ENCODE measurements around the gene OLIG2. TPM values are rescaled to one million over a fixed set of nuclear protein-coding genes. Genes with fewer than 3 reads are reported as not detected.

OLIG2 gene
- total and polyA plus RNA-seq, 2 of the 13 experiments (the other 11 are each of a cell fraction or from before 2014, with no cell fraction given): not detected

- no peaks in the 10 kb centered on the region for H3K9me3 ChIP-seq (ENCODE audit: low read length)
- 12% methylated on average over 12 of the region's 17 CpGs for WGBS (ENCODE audit: low lambda C conversion rate)
- no peaks in the 10 kb centered on the region for H3K79me2 ChIP-seq (ENCODE audit: insufficient read depth, low read length)
- peaks cover 20 to 87% of the 10 kb centered on the region in 2 experiments for H3K27me3 ChIP-seq (ENCODE audit: control insufficient read depth in 1 of 2, insufficient read depth in 2 of 2, low read length in 2 of 2)
- in situ Hi-C loops (cut with HindIII; ENCODE audit: extremely low pct_ligation_motif_present, low pct_unique_long_range_greater_than_20kb) (no loop called here), intact Hi-C loops (cut with micrococcal nuclease; ENCODE audit: unreplicated experiment) (no loop called here)
- no TSS peak for BruUV-seq (replicated peaks)
- no peaks in the 10 kb centered on the region for H3K4me1 ChIP-seq (ENCODE audit: insufficient read depth, low read length)
- no peak overlapping the region for H2AFZ ChIP-seq (ENCODE audit: low read length)
- H4K20me1 ChIP-seq (ENCODE audit: insufficient read depth, low read length): no peaks in the 10 kb centered on the region
- no peak overlapping the region for H3K4me3 ChIP-seq (replicated peaks in 1 of 3; ENCODE audit: insufficient read depth in 1 of 3, low read depth in 2 of 3, low read length in 3 of 3)
- no peak overlapping the region for H3K4me2 ChIP-seq (ENCODE audit: low read depth, low read length)
- H3K9ac ChIP-seq (ENCODE audit: insufficient read depth, low read depth, low read length): no peak overlapping the region
- H3K27ac ChIP-seq (ENCODE audit: extremely low read length, insufficient read depth, low read length): no peak overlapping the region
- POLR2A ChIA-PET: no interaction called here
- ATAC-seq (no peak), FAIRE-seq (no peak), DNase-seq (ENCODE audit: low spot score) (no peak)
- H3K36me3 ChIP-seq (replicated peaks in 1 of 2; ENCODE audit: control insufficient read depth in 1 of 2, insufficient read depth in 2 of 2, low read length in 2 of 2): no peaks in the 10 kb centered on the region
- CTCF ChIA-PET (ENCODE audit: low intra/inter-chr PET ratio, low total read pairs): no interaction called here
- TF ChIP-seq ZSCAN22 (CRISPR knock-in tag; IDR thresholded peaks at IDR 0.05): no peak
- TF ChIP-seq DZIP1 (CRISPR knock-in tag; IDR thresholded peaks at IDR 0.05): no peak
- TF ChIP-seq RNF219 (CRISPR knock-in tag; IDR thresholded peaks at IDR 0.05): no peak
- no peak for TF ChIP-seq HOXA3 (CRISPR knock-in tag; IDR thresholded peaks at IDR 0.05)
- no peak for TF ChIP-seq BCLAF1 (IDR thresholded peaks at IDR 0.05)
- TF ChIP-seq ZNF124 (CRISPR knock-in tag; IDR thresholded peaks at IDR 0.05): no peak
- no peak for TF ChIP-seq POGZ (CRISPR knock-in tag; IDR thresholded peaks at IDR 0.05)
- TF ChIP-seq ZNF609 (CRISPR knock-in tag; IDR thresholded peaks at IDR 0.05; ENCODE audit: borderline replicate concordance): no peak
- TF ChIP-seq ZNF207 (IDR thresholded peaks at IDR 0.05; ENCODE audit: borderline replicate concordance): no peak
- no peak for TF ChIP-seq ZNF569 (CRISPR knock-in tag; IDR thresholded peaks at IDR 0.05; ENCODE audit: borderline replicate concordance)
- TF ChIP-seq BORCS8-MEF2B (CRISPR knock-in tag; IDR thresholded peaks at IDR 0.05): no peak
- TF ChIP-seq ZNF740 (CRISPR knock-in tag; IDR thresholded peaks at IDR 0.05): no peak
Observed at GRCh38 chr21:33022489-33022827, 3.3 kb upstream of the OLIG2 start.

All from HepG2 (cell line).